ENCODE data around the gene GPBP1. TPM values are rescaled to one million over a fixed set of nuclear protein-coding genes. Genes with fewer than 3 reads are reported as not detected.

GPBP1 gene
- total RNA-seq, 1 experiment from 2014 or later, result 69.5 TPM

GRCh38 chr5:57298985-57299491, 125.2 kb downstream of the GPBP1 start:
- H3K27me3 ChIP-seq (ENCODE audit: insufficient read depth, low read length), result no peaks in the 10 kb centered on the region
- RAD21 ChIA-PET (ENCODE audit: low non-redundant PET in 1 of 2, low total read pairs in 2 of 2, uncharacterized antibody in 2 of 2, unreplicated experiment in 2 of 2), result no interaction called here
- H3K9me3 ChIP-seq (ENCODE audit: control insufficient read depth in 1 of 2, insufficient read depth in 1 of 2, low read depth in 1 of 2, low read length in 2 of 2), result no peaks in the 10 kb centered on the region
- H4K20me1 ChIP-seq (ENCODE audit: insufficient read depth), result no peaks in the 10 kb centered on the region
- H2AFZ ChIP-seq (ENCODE audit: low read depth, low read length, poor library complexity, severe bottlenecking), result peak overlapping the region; percentile 86
- H3K4me2 ChIP-seq (ENCODE audit: low read length), result peak overlapping the region; percentile 46
- ATAC-seq, result peak; percentile 57
- TF ChIP-seq CTCF (IDR thresholded peaks at IDR 0.05 in 2 of 3, conservative IDR thresholded peaks at IDR 0.05 in 1 of 3; ENCODE audit: borderline replicate concordance in 1 of 3, insufficient read depth in 1 of 3, low read depth in 2 of 3, low read length in 2 of 3) (peak; percentile 24 to 75 (median 72)), MAX (IDR thresholded peaks at IDR 0.05) (peak; percentile 40; the same call in 1 of the 2 replicates), SIN3A (IDR thresholded peaks at IDR 0.05; ENCODE audit: low read depth) (no peak), RAD21 (IDR thresholded peaks at IDR 0.05; ENCODE audit: low read depth) (peak; percentile 92)
- H3K9me2 ChIP-seq (ENCODE audit: insufficient read depth), result no peaks in the 10 kb centered on the region
- DNase-seq (ENCODE audit: low read depth, low spot score), result peak; percentile 79
- H3K36me3 ChIP-seq (ENCODE audit: control insufficient read depth in 1 of 2, insufficient read depth in 2 of 2, low read length in 2 of 2), result no peaks in the 10 kb centered on the region
- no peak overlapping the region for H3K4me3 ChIP-seq (replicated peaks in 1 of 2; ENCODE audit: low read depth in 1 of 2, low read length in 2 of 2)
- intact Hi-C loops (cut with micrococcal nuclease), result loop anchor here (1.0 to 10.0 kb wide), 6 partner anchors 134 to 1161 kb away; partner anchors contain the start of gene PLK2
- H3K79me2 ChIP-seq (ENCODE audit: insufficient read depth, low read length), result no peaks in the 10 kb centered on the region
- CTCF ChIA-PET, result interaction anchor here (0.6 to 1.4 kb wide), 4 partner anchors 8 to 1164 kb away, joined by 4 to 6 read pairs (median 5); no protein-coding TSS in a partner anchor
- peaks cover 21 to 43% of the 10 kb centered on the region in 2 experiments for H3K4me1 ChIP-seq (ENCODE audit: control insufficient read depth in 1 of 2, insufficient read depth in 2 of 2, low read length in 2 of 2)
- BruUV-seq (replicated peaks), result no TSS peak
- no peak overlapping the region; the same call in 1 of the 2 replicates for H3K27ac ChIP-seq (ENCODE audit: low read depth, low read length)
- POLR2A ChIA-PET, result interaction anchor here (1.4 to 1.6 kb wide), 2 partner anchors 197 to 1161 kb away, joined by 3 to 5 read pairs; no protein-coding TSS in a partner anchor
- no peak overlapping the region for H3K9ac ChIP-seq (ENCODE audit: low read length)

- Histone ChIP-seq H3K9me2 (ENCODE audit: insufficient read depth) (no peaks in the 10 kb centered on the region), H3K36me3 (ENCODE audit: control insufficient read depth in 1 of 2, insufficient read depth in 2 of 2, low read length in 2 of 2) (no peaks in the 10 kb centered on the region), H2AFZ (ENCODE audit: low read depth, low read length, poor library complexity, severe bottlenecking) (no peak overlapping the region), H3K4me1 (ENCODE audit: control insufficient read depth in 1 of 2, insufficient read depth in 2 of 2, low read length in 2 of 2) (peaks cover 21 to 46% of the 10 kb centered on the region in 2 experiments), H3K27me3 (ENCODE audit: insufficient read depth, low read length) (no peaks in the 10 kb centered on the region), H3K27ac (ENCODE audit: low read depth, low read length) (no peak overlapping the region), H4K20me1 (ENCODE audit: insufficient read depth) (no peaks in the 10 kb centered on the region), H3K4me3 (replicated peaks in 1 of 2; ENCODE audit: low read depth in 1 of 2, low read length in 2 of 2) (no peak overlapping the region), H3K9ac (ENCODE audit: low read length) (no peak overlapping the region), H3K9me3 (ENCODE audit: control insufficient read depth in 1 of 2, insufficient read depth in 1 of 2, low read depth in 1 of 2, low read length in 2 of 2) (no peaks in the 10 kb centered on the region), H3K4me2 (ENCODE audit: low read length) (no peak overlapping the region), H3K79me2 (ENCODE audit: insufficient read depth, low read length) (no peaks in the 10 kb centered on the region)
- no TSS peak for BruUV-seq (replicated peaks)
- TF ChIP-seq JUND (IDR thresholded peaks at IDR 0.05), result no peak
- CTCF ChIA-PET, result no interaction called here
- intact Hi-C loops (cut with micrococcal nuclease), result loop anchor here (1.0 to 10.0 kb wide), 3 partner anchors 194 to 1025 kb away; no protein-coding TSS in a partner anchor
- ATAC-seq (no peak), DNase-seq (ENCODE audit: low read depth, low spot score) (no peak)
- POLR2A ChIA-PET, result interaction anchor here (1.6 kb wide), 1 partner anchor 196 kb away, joined by 3 read pairs; no protein-coding TSS in a partner anchor
- RAD21 ChIA-PET (ENCODE audit: low non-redundant PET in 1 of 2, low total read pairs in 2 of 2, uncharacterized antibody in 2 of 2, unreplicated experiment in 2 of 2), result no interaction called here
Measured at GRCh38 chr5:57299986-57300385, 126.1 kb downstream of the GPBP1 start.
